CD4-positive, alpha-beta T cell treated with Interleukin-17A for 1 hour (primary cell): Measurements from ENCODE around the gene NAA38.
A peak's percentile ranks its signal among the peaks of the same experiment; 100 is the strongest.
"Not testable (repeated sequence)": the region's sequence is repeated elsewhere in the genome, so short reads cannot be mapped to it uniquely, and the experiment has no call there.

ENCODE experiments used
- DNase-seq: peaks from one replicate; pipeline ENCODE4 v3.0.0-alpha.2; 2020

NAA38 gene

DNA sequence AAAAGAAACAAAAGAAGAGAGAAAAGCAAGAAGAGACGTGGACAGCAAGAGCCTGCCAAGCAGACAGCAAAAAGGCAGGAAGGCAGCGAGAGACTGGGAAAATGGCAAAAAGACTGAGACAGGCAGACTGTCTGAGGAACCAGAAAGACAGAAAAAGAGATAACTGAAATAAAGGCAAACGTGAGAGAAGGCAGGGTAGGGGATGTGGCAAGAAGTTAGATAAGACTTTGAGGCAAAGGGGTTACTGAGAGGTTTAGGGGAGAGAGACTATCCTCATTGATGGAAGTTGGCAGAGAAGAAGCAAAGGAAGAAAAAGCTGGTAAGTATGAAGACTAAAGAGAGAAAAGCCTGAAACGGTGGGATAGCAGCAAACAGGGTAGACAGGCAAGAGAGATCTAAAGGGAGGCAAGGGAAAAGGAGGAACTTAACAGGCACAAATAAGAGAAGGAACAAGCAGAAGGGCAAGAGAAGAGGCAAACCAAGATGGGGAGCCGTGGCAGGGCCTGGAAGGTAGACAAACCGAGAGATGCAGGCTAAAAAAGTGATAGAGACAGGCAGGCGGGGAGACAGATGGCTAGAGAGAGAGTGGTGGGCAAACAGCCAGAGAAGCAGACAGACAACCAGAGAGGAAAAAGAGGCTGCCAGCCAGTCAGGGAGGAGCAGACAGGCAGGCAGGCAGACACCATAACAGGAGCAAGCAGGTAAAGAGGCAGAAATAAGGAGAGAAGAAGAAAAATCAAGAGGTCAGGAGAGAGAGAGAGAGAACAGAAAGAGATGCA is 24.1 kb upstream of the NAA38 start:
- no peak for DNase-seq

DNA sequence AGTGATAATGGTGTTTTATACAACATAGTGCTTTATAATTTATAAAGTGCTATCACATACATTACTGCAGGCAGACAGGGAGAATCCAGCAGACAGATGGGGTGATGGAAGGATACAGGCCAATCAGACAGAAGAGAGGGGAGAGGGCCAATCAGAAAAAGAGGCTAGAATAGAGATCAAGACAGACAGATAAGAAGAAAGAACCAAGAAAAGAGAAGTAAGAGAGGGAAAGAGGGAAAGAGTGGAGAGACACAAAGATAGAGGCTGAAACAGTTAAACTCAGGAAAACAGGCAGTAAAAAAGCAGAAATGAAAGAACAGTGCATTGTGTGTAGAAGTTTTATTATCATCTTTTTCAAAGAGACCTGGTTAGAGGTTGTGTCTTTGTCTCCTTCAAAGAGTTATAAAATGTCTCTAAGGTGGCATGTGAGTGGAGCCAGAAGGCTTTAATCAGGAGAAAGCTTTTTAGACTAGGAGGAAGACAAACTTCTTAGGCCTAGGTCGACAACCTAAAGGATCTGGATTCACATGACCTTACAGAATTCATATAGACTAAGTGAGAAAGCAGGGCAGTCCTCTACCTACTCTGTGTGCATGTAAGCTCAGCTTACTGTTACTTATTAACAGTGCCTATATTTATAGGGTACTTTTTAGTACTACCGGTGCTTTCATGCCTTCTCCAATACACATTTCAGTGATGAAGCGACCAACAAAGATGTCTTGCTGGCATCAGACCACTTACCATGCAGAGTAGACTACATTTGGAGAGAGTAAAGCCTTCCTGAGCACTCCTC is 22.9 kb upstream of the NAA38 start:
- no peak for DNase-seq

DNA sequence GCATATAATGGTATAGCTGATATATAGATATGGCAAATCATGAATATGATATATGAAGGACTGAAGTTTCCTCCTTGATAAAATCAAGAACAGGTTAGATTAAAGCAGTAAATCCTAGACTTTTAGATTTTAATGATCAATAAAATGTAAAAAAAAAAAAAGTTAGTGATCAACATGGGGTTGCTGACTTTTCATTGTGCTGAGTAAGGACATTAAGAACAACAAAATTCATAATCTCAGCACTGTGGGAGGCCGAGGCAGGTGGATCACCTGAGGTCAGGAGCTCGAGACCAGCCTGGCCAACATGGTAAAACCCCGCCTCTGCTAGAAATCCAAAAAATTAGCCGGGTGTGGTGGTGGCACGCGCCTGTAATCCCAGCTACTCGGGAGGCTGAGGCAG is 20.9 kb upstream of the NAA38 start:
- no peak for DNase-seq

DNA sequence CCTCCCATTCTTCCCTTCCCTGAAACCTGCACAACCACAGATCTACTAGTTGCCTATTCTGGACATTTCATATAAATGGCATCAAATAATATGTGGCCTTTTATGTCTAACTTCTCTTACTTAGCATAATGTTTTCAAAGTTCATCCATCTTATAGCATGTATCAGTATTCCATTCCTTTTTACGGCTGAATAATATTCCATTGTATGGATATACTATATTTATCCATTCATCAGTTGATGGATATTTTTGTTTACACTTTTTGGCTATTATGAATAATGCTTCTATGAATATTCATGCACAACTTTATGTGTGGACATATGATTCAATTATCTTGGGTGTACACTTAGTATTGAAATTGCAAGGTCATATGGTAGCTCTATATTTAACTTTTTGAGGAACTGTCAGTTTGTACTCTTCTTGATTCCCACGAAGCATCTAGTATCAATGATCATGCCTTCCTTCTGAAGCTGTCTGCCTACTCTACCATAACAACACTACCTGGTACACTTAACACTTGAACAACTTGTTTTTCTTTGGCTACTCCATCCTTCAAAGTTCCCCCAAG is 18.5 kb upstream of the NAA38 start:
- DNase-seq, result no peak

DNA sequence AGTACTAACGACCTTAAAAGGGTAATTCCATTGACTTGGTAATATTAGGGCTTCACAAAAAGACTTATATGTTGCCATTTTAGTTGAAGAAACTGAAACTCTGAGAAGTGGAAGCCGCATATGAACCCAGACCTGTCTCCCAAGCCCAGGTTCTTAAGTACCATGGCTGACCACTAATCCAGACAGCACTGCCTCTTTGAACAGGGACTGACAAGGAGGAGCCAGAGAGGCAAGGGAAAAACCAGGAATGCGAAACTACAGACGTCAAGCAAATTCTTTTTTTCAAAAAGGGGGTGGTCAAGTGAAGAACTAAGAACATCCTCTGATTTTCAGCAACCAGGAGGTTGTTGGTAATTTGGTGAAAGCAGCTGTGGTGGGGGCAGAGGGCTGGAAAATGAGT is 15.7 kb upstream of the NAA38 start:
- no peak for DNase-seq

DNA sequence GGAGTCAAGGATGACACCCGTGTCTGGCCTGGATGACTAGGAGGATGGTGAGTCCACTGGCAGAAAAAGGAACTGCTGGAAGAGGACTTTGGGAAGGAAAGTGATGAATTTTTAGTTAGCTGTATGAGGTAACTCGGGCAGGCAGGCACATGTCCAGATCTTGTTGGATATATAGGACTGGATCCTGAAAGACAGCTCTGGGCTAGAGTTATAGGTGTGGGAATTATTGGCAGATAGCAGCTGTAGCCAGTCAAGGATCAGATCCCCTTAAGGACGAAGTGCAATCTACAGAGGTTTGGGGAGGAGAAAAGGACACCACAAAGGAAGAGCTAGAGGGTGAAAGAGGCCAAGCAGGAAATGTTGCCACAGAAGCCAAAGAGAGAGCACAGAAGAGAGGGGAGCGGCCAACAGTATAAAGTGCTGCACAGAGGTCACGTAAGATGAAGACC is 10.5 kb upstream of the NAA38 start:
- DNase-seq, result peak; percentile 40

DNA sequence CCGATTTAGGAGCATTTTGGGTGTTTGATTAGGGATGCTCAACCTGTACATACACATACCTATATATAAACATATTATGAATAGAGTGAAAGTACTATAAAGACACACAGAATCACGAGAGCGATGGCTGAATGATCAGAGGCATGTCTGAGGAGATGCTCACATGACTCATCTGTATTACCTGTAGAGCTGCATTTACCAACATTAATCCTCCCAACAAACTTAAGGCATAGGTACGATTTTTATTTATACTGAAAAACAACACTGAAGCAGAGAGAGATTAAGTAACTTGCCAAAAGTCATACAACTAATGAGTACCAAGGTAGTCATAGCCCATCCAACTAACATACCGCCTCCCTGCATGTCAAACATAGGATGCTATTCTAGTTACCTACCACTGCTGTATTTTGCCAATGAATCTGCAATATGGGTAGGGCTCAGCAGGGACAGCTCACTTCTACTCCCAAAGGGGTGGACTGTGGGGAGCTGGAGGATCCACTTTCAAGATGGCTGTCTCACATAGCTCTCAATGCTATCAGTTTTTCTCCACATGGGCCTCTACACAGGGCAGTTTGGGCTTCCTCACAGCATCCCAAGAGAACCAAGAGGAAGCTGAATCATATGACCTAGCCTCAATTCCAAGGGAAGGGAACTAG is 7.8 kb upstream of the NAA38 start:
- no peak for DNase-seq

DNA sequence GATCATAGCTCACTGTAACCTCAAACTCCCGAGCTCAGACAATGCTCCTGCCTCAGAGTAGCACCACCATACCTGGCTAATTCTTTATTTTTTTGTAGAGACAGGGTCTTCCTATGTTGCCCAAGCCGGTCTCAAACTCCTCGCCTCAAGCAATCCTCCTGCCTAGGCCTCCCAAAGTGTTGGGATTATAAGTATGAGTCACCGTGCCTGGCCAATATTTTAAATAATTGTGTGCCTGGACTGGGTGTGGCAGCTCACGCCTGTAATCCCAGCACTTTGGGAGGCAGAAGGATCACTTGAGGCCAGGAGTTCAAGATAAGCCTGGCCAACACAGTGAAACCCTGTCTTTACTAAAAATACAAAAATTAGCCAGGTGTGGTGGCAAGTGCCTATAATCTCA is 7.0 kb upstream of the NAA38 start:
- not testable (repeated sequence) for DNase-seq

DNA sequence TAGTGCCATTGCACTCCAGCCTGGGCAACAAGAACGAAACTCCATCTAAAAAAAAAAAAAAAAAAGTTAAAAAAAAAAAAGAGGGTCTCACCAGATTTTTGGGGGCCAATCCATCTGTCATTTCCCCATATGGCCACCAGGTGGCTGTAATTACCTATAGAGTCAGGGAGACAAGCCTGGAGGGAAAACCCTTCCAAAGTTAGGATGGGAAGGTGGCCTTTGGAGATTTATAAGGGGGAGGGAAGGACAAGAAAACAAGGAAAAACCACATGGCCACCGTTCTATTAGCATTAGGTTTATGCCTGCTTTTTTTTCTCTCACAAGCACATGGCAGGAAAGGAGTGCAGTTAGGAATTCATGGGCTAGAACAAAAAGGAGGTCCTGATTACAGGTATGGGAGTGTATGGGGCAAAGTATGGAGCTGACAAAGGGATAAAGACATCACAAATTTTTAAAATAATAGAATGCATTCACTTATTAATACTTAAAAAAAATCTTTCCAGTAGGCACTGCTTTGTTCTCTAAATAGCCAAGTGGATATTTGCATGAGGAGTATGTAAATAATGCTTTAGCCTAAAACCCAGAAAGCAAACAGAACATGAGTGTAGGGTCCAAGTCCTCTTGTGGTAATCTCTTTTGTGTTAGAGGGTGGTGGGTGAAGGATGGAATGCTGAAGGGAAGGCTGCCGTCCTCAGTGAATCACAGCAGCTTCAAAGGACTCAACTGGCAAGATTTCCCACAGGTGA is 5.5 kb upstream of the NAA38 start:
- peak; percentile 71 for DNase-seq

DNA sequence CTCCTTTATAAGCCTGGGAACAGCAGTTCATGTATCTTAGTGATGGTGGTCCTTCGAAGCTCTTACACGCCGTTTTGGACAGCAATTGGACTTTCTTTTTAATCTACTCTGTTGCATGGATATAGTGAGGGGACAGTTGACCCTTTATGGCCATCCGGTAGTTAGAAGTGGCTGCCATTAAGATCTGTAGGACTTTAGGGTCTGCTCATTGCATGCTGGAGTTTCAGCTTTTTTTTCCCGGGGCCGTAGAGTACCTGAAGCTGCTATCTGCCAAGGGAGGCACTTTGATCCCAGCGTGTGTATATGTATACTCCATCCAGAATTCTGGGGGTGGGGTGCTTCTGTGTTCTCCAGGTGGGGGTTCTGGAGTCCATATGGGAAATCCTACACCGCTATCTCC is 1.7 kb upstream of the NAA38 start:
- no peak for DNase-seq

DNA sequence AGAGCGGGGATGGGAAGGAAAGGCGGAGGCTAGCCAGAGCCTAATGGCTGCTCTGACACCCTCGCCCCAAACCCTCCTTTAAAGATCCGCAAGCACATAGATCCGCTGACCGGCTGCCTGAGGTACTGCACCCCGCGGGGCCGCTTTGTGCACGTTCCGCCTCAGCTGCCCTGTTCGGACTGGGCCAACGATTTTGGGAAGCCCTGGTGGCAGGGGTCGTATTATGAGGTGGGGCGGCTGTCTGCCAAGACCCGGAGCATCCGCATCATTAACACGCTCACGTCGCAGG is 1.1 kb upstream of the NAA38 start:
- DNase-seq, result peak; percentile 59

DNA sequence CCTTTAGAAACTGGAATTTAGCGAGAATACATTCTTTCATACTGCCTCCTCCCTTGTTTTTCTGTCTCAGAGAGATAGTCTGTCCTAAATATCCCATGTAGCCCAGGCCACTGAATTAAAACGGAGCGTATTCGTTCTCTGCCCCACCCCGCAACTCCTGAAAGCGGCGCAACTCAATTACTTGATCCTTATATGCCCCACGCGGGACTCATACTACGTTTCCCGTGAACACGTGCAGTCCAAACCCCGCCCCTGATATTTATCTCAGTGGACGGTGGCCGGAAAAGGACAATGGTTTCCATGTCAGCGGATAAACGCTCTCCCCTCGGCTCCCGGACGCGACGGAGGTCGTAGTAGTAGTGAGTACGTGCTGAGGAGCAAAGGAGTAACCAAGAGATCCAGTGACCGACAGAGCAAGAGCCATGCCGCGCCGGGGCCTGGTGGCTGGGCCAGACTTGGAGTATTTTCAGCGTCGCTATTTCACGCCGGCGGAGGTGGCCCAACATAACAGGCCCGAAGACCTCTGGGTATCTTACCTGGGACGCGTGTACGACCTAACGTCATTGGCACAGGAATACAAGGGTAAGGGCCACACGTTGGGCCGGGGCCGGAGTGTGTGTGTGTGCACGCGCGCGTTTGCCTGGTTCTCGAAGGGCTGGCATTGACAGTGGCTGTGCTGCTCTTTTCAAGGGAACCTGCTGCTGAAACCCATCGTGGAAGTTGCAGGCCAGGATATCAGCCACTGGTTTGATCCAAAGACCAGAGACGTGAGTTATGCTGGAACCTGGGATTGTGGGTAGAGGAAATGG is 558 bp upstream of the NAA38 start, which contains the start of gene CYB5D1:
TSS of gene CYB5D1 (plus strand) at position 291 of the 809 bp plus-strand sequence. CDS start at position 423, 132 bp downstream.
- peak; percentile 96 for DNase-seq

DNA sequence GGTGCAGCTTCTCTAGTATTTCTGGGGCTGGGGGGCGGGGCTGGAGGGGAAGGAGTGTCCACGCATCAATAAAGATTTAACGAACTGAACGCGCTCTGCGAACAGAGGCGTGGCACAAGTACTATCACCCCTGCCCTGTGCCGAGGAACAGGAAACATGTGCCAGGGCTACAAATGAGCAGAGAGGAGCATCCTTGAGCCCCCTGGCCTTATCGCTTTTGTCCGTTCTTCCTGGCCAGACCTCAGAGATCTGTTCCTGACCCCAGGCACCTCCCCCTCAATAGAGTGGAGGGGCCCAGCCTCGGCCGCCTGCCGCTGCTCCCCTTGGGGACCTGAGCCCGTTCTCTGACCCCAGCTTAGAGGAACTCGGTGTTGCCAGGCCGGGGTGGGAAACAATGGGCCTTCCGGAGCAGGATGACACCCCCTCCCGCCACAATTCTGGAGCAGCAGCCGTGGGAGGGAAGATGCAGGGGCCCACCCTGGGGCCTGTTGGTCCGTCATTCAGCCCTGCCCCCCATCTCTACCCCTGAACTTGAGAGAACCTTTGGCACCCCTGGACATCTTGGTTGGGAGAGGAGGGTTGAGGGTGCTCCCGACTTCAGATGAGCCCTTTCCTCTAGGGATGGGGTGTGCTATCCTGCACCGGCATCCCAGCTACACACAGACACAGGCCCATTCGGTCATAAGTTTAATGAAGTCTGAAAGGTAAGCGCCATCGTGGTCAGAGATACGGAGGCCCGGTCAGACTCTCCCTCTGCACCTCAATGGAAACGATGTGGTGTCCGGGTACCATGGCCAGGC is 1.1 kb downstream of the NAA38 start:
- peak; percentile 60 for DNase-seq

DNA sequence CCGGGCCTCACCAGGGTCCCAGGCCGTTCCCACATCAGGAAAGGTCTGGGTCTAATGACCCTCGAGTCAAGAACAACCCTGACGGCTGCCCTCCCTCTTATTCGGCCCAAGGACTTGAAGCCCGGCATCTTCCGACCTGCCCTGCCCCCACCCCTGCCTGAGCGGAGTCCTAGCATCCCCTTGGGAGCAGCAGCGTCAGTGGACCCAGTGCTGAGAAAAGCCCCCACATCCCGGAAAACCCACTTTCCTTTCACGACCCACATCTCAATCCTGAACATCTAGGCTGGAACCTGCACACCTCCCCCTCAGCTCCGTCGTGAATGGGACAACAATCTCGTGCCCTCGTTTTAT is 1.7 kb downstream of the NAA38 start:
- no peak for DNase-seq

DNA sequence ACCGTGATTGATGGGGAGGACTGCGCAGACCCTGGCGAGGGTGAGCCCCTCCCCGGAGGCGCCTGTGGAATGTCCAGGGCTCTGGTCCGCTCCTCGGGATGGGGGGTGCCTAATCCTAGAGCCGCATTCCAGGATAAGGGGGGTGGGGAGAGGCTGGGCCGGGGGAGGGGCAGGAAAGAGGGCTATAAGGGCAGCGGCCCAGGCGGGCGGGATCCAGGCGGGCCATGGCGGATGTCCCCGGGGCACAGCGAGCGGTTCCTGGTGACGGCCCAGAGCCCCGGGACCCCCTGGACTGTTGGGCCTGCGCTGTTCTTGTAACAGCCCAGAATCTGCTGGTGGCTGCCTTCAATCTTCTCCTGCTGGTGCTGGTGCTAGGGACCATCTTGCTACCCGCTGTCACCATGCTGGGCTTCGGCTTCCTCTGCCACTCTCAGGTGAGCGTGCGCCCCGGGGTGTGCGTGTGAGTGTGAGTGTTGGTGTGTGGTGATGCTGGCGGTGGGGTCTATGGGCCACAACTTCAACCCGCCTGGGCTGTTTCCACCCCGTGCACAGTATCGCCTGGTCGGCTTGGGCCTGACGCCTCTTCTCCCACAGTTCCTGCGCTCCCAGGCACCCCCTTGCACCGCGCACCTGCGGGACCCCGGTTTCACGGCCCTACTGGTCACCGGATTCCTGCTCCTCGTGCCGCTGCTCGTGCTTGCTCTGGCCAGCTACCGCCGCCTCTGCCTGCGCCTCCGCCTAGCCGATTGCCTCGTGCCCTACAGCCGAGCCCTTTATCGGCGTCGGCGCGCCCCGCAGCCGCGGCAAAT is 2.3 kb downstream of the NAA38 start, which contains the start of gene TMEM88:
TSS of gene TMEM88 (plus strand) at position 216 of the 809 bp plus-strand sequence. CDS start at position 225, 9 bp downstream.
- peak; percentile 52 for DNase-seq

DNA sequence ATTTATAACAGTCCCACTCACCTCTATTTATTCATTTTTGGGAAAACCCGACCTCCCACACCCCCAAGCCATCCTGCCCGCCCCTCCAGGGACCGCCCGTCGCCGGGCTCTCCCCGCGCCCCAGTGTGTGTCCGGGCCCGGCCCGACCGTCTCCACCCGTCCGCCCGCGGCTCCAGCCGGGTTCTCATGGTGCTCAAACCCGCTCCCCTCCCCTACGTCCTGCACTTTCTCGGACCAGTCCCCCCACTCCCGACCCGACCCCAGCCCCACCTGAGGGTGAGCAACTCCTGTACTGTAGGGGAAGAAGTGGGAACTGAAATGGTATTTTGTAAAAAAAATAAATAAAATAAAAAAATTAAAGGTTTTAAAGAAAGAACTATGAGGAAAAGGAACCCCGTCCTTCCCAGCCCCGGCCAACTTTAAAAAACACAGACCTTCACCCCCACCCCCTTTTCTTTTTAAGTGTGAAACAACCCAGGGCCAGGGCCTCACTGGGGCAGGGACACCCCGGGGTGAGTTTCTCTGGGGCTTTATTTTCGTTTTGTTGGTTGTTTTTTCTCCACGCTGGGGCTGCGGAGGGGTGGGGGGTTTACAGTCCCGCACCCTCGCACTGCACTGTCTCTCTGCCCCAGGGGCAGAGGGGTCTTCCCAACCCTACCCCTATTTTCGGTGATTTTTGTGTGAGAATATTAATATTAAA is 3.1 kb downstream of the NAA38 start:
- DNase-seq, result peak; percentile 25

DNA sequence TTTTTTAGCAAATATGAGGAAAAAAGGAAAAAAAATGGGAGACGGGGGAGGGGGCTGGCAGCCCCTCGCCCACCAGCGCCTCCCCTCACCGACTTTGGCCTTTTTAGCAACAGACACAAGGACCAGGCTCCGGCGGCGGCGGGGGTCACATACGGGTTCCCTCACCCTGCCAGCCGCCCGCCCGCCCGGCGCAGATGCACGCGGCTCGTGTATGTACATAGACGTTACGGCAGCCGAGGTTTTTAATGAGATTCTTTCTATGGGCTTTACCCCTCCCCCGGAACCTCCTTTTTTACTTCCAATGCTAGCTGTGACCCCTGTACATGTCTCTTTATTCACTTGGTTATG is 3.7 kb downstream of the NAA38 start:
- DNase-seq, result peak; percentile 34

DNA sequence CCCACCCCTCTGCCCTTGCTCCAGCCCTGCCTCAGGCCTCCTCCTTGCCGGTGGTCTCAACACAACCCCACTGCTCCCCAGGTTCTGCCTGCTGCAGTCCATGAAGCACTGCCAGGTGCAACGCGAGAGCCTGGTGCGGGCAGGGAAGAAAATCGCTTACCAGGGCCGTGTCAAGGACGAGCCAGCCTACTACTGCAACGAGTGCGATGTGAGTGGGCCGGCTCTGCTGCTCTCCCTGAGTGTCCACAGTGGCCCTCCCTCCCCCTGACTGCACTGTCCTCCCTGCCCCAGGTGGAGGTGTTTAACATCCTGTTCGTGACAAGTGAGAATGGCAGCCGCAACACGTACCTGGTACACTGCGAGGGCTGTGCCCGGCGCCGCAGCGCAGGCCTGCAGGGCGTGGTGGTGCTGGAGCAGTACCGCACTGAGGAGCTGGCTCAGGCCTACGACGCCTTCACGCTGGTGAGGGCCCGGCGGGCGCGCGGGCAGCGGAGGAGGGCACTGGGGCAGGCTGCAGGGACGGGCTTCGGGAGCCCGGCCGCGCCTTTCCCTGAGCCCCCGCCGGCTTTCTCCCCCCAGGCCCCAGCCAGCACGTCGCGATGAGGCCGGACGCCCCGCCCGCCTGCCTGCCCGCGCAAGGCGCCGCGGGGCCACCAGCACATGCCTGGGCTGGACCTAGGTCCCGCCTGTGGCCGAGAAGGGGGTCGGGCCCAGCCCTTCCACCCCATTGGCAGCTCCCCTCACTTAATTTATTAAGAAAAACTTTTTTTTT is 4.3 kb downstream of the NAA38 start:
- peak; percentile 39 for DNase-seq

DNA sequence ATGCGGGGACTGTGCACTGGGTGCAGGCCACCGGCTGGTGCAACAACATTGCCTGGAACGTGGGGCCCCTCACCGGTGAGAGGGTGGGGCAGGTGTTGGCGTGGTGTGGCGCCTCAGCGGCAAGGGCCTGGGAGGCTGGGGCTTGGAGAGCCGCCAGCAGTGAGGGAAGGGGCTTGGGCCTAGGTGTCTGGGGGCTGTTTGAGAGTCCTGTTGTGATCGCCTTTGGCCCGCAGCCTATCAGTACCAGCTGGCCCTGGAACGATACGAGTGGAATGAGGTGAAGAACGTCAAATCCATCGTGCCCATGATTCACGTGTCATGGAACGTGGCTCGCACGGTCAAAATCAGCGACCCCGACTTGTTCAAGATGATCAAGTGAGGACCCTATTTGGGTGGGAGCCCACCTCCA is 5.1 kb downstream of the NAA38 start:
- no peak for DNase-seq
